Kidney (tissue), 14 donors: ENCODE results near the gene TXNDC11. TPM values are rescaled to one million over a fixed set of nuclear protein-coding genes. Genes with fewer than 3 reads are reported as not detected.

ENCODE experiments used
- DNase-seq, 5 donors: peaks; one replicate each; pipeline ENCODE4 v3.0.0-alpha.2; 2013 to 2020
- FAIRE-seq: peaks from 2 replicates; lab custom pipeline; 2012; peaks lifted over from hg19 to GRCh38; lab: Jason Lieb, UNC
- H3K27ac ChIP-seq, 2 donors: one replicate each; pipeline ENCODE4 v1.7.0; 2013; ENCODE audit warnings: low read depth in 2 of 2, low read length in 2 of 2, inconsistent platforms in 1 of 2
- H3K27me3 ChIP-seq: one replicate; pipeline ENCODE4 v1.7.1; 2013; ENCODE audit warnings: low read length, inconsistent platforms; ENCODE audit not compliant: control insufficient read depth, insufficient read depth
- H3K36me3 ChIP-seq, 3 donors: one replicate each; pipeline versions ENCODE4 v1.7.0 to v1.7.1; 2013; ENCODE audit warnings: low read length in 3 of 3, control low read depth in 1 of 3, inconsistent platforms in 1 of 3; ENCODE audit not compliant: insufficient read depth in 3 of 3, control insufficient read depth in 2 of 3
- H3K4me1 ChIP-seq, 3 donors: one replicate each; pipeline versions ENCODE4 v1.7.0 to v1.7.1; 2013; ENCODE audit warnings: low read length in 3 of 3, inconsistent platforms in 1 of 3, low read depth in 1 of 3; ENCODE audit not compliant: control insufficient read depth in 2 of 3, insufficient read depth in 2 of 3
- H3K4me3 ChIP-seq, 3 donors: one replicate each; pipeline versions ENCODE4 v1.7.0 to v1.8.1; 2013; ENCODE audit warnings: low read length in 3 of 3, control low read depth in 1 of 3, inconsistent platforms in 1 of 3
- H3K9ac ChIP-seq, 3 donors: one replicate each; pipeline versions ENCODE4 v1.7.0 to v1.7.1; 2013; ENCODE audit warnings: low read length in 3 of 3, control low read depth in 1 of 3, inconsistent platforms in 1 of 3
- H3K9me3 ChIP-seq, 3 donors: one replicate each; pipeline versions ENCODE4 v1.7.0 to v1.7.1; 2013; ENCODE audit warnings: low read length in 3 of 3, control low read depth in 1 of 3, inconsistent platforms in 1 of 3; ENCODE audit not compliant: control insufficient read depth in 2 of 3, insufficient read depth in 1 of 3
- intact Hi-C: fragments of 100-400 bp; cut with DNase I; formaldehyde crosslinking; loops from one replicate; pipeline ENCODE4 v1.11.1; 2022
- polyA plus RNA-seq: library from polyadenylated mRNA; stranded (reverse); fragments of 350-450 nt; fragmentation: Illumina TruSeq; extraction: RNeasy Lipid Tissue Mini Kit (QIAGEN cat#74804); gene quantifications from one replicate; pipeline ENCODE4 v1.2.3, GENCODE V29; 2014; ENCODE audit warnings: low read depth, low replicate concordance; ENCODE audit not compliant: insufficient read depth
- total RNA-seq: library from RNA; stranded (reverse); fragmentation: NEBNext Ultra II Directional; extraction: Animal tissue kit (Norgen Biotek cat#: 25700); gene quantifications from one replicate; pipeline ENCODE4 v1.2.1, GENCODE V29; 2021
- TF ChIP-seq, protein P1 (sequence below): IDR thresholded peaks from 3 replicates; pipeline ENCODE4 v1.5.1; 2012; ENCODE audit warnings: mild to moderate bottlenecking, moderate library complexity, borderline replicate concordance; ENCODE audit not compliant: insufficient read depth; ENCODE audit errors: extremely low read depth
- donor health status: control.
- donor health status: control.
- donor health status: control.
- donor health status: control.
- donor health status: control.
- donor health status: DM: yes; HTN: yes; CAD: no.
- donor health status: Normal renal cell carcinoma (clear cell type).

Gene TXNDC11
- total and polyA plus RNA-seq, 2 donors from 2014 or later: 60.8 to 70.9 TPM

DNA sequence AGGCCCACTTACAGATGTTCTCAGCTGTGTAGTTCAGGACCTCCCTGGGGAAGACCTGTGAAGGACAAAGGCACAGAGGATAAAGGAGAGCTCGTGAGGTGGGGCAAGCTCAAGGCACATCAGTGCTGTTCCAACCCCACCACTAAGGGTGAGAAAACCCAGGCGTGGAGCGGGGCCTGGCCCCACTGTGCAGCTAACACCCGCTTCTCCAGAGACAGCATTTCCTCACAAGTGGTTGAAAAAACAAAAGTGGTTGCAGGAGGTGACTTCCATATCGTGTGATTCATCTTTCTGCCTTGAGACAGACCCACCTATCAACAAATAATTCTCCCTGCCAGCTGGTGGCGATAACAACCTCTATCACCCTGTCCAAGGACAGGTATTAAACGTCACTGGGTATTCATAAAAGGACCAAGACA is 44.4 kb downstream of the TXNDC11 start:
- Histone ChIP-seq H3K36me3 (peaks cover 2 to 67% (median 44%) of the 10 kb centered on the region in 3 donors), H3K4me3 (no peak overlapping the region), H3K9ac (no peak overlapping the region), H3K27me3 (no peaks in the 10 kb centered on the region), H3K9me3 (no peaks in the 10 kb centered on the region), H3K27ac (no peak overlapping the region), H3K4me1 (peaks cover 0 to 3% (median 0%) of the 10 kb centered on the region in 3 donors)
- DNase-seq (no peak), FAIRE-seq (no peak)
- TF ChIP-seq, protein P1, sequence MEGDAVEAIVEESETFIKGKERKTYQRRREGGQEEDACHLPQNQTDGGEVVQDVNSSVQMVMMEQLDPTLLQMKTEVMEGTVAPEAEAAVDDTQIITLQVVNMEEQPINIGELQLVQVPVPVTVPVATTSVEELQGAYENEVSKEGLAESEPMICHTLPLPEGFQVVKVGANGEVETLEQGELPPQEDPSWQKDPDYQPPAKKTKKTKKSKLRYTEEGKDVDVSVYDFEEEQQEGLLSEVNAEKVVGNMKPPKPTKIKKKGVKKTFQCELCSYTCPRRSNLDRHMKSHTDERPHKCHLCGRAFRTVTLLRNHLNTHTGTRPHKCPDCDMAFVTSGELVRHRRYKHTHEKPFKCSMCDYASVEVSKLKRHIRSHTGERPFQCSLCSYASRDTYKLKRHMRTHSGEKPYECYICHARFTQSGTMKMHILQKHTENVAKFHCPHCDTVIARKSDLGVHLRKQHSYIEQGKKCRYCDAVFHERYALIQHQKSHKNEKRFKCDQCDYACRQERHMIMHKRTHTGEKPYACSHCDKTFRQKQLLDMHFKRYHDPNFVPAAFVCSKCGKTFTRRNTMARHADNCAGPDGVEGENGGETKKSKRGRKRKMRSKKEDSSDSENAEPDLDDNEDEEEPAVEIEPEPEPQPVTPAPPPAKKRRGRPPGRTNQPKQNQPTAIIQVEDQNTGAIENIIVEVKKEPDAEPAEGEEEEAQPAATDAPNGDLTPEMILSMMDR: no peak
- intact Hi-C loops: no loop called here

DNA sequence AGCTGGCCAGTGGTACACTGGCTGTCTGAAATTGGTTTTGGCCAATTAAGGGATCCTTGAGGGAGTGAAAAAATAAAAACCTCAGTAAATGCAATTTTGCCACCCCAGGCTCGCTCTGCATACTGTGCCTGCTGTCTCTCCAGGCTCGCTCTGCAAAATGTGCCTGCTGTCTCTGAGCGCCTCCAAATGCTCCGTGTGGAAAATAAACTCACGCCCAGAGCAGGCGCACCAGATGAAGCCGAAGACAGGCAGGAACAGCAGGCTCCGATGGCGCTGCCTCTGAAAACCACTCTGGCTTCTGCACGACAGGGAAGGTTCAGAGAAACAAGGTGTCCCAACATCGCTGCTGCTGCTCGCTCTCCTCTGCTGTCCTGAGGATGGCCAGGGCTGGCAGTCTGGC is 45.3 kb downstream of the TXNDC11 start:
- H3K9ac ChIP-seq: no peak overlapping the region
- intact Hi-C loops: no loop called here
- no peaks in the 10 kb centered on the region for H3K9me3 ChIP-seq
- H3K4me1 ChIP-seq: no peaks in the 10 kb centered on the region
- FAIRE-seq: no peak
- no peaks in the 10 kb centered on the region for H3K27me3 ChIP-seq
- no peak overlapping the region for H3K4me3 ChIP-seq
- TF ChIP-seq, protein P1: no peak
- H3K27ac ChIP-seq: no peak overlapping the region
- peaks cover 0 to 64% (median 42%) of the 10 kb centered on the region in 3 donors for H3K36me3 ChIP-seq
- DNase-seq: no peak

DNA sequence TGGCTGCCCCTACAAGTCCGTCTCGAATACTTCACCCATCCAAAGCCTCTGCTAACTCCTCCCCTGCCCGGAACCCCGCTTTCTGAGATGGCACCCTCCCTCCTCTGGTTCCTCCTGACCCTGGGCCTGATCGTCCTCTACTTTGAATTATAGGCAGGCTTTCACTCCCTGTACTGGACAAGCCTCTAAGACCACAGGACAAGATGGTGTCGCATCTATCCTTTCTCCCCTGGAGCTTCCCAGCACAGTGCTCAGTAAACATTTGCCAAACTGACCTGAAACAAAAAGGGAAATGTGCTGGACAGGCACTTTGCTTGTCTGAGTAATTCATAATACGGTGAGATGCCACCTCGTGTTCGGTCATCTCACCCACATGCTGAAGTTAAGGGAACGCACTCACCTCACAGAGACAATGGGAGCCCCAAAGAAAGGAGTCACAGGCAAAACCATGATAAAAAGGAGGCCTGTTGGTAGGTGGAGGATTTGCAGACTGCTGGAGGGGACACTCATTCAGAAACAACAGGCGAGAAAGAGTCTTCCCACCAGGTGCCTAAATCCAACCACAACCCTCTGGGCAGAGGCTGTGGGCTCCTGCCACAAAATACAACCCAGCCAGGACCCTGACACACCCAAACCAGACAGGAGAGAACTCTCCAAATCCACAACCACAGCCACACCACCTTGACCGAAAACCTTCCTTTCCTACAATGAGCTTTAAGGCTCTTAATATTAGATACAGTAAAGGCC is 46.2 kb downstream of the TXNDC11 start:
- TF ChIP-seq, protein P1: no peak
- no peak for FAIRE-seq
- intact Hi-C loops: no loop called here
- H3K9me3 ChIP-seq: no peaks in the 10 kb centered on the region
- DNase-seq: no peak
- H3K4me3 ChIP-seq: no peak overlapping the region
- H3K36me3 ChIP-seq: peaks cover 1 to 67% (median 45%) of the 10 kb centered on the region in 3 donors
- H3K9ac ChIP-seq: no peak overlapping the region
- no peaks in the 10 kb centered on the region for H3K4me1 ChIP-seq
- no peak overlapping the region for H3K27ac ChIP-seq
- no peaks in the 10 kb centered on the region for H3K27me3 ChIP-seq

DNA sequence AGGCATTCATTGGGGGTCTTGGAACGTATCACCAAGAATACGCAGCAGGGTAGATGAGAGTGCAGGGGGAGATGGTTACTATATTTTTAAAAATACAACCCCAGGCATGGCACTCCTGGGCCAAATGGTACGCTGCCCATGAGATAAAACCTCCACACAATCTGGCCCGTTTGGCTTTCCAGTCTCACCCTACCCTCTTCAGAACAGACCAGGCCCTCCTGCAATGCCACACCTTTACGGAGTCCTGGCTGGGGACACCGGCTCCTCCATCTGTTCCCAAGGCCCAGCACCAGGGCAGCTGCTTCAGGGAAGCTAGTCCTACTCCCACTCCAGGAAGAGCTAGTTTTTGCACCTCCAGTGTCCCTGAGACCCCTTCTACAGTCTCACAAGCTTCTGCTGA is 50.0 kb downstream of the TXNDC11 start:
- H3K27me3 ChIP-seq: no peaks in the 10 kb centered on the region
- H3K4me3 ChIP-seq: no peak overlapping the region
- peaks cover 0 to 8% (median 0%) of the 10 kb centered on the region in 3 donors for H3K4me1 ChIP-seq
- no peak for FAIRE-seq
- TF ChIP-seq, protein P1: no peak
- no peak overlapping the region for H3K27ac ChIP-seq
- DNase-seq: no peak
- H3K36me3 ChIP-seq: peaks cover 3 to 56% (median 45%) of the 10 kb centered on the region in 3 donors
- H3K9ac ChIP-seq: no peak overlapping the region
- intact Hi-C loops: no loop called here
- no peaks in the 10 kb centered on the region for H3K9me3 ChIP-seq
